HL-60/S4 (cell line): ENCODE data around the gene SPINT2.

ENCODE experiments used
- in situ Hi-C: fragments of 300-500 bp; cut with MboI; formaldehyde crosslinking; loops from 2 replicates; pipeline ENCODE4 v1.14.3; 2022; ENCODE audit warnings: low sequenced_read_pairs

Gene SPINT2

GRCh38 chr19:38264486-38265212 is at the start of gene SPINT2:
SPINT2 (plus strand) TSS chr19:38264573; CDS start chr19:38264893, 320 bp downstream.
- in situ Hi-C loops = no loop called here

GRCh38 chr19:38216785-38217641 is 47.4 kb upstream of the SPINT2 start:
- in situ Hi-C loops = no loop called here

- in situ Hi-C loops = no loop called here
These were observed 46.2 kb upstream of the SPINT2 start for GRCh38 chr19:38218204-38218603.

GRCh38 chr19:38219221-38219620 is 45.2 kb upstream of the SPINT2 start:
- in situ Hi-C loops = no loop called here

DNA sequence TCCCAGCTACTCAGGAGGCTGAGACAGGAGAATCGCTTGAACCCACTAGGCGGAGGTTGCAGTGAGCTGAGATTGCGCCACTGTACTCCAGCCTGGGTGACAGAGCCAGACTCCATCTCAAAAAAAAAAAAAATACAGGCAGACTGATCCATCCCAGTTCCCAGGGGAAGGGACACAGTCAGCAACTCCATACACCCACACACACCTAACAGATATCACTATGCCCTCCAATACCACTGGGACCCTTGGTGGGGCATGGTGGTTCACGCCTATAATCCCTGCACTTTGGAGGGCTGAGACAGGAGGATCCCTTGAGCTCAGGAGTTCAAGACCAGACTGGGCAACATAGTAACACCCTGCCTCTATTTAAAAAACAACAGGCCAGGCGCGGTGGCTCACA is 43.0 kb upstream of the SPINT2 start:
- in situ Hi-C loops = no loop called here

- in situ Hi-C loops = no loop called here
These were observed 42.2 kb upstream of the SPINT2 start for GRCh38 chr19:38221919-38222830.

DNA sequence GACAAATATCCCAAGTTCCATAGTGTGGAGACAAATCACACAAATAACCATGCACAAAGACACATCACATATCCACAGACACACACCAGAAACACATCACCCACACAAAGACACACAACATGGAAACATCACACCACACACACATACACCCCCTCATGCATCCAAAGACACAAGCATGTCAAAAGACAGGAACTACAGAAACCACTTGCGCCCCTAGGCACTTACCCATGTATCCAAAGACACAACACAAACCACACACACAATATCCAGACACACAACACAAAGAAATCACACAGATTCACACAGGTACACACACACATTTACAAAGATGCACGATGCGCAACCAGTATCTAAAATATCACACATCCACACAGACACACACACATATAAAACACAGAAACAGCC is 41.3 kb upstream of the SPINT2 start:
- in situ Hi-C loops = no loop called here

DNA sequence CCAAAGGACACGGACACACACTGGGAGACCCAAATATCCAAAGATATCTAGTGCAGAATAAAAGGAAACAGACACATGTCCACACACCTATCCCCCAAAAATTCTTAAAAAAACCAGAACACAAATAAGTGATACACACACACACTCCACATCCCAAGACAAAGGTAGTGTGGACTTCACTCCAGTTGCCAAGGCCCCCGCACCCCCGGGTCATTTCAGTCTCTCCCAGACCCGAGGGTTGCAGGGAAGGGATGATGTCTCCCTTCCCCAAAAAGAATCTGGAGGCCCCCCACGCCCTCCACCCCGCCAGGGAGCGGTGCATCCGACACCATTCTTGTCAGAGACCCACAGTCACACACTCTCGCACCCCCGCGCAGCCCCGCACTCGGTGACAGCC is 40.8 kb upstream of the SPINT2 start:
- in situ Hi-C loops = no loop called here

- in situ Hi-C loops = no loop called here
These were observed 40.1 kb upstream of the SPINT2 start, which contains the start of gene DPF1 for GRCh38 chr19:38224014-38224862. DPF1 (minus strand) TSS chr19:38224222; CDS start chr19:38224142, 80 bp downstream.

DNA sequence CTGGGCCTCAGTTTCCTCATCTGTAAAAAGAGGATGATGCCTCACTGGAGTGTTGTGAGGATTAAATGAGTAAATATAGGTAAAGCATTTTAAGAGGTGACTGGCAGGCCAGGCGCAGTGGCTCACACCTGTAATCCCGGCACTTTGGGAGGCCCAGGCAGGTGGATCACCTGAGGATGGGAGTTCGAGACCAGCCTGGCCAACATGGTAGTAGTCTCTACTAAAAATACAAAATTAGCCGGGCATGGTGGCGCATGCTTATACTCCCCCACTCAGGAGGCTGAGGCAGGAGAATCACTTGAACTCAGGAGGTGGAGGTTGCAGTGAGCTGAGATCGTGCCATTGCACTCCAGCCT is 39.5 kb upstream of the SPINT2 start:
- in situ Hi-C loops = loop anchor here (25.0 kb wide), 1 partner anchor 712 kb away; the partner anchor contains the start of genes MRPS12 and SARS2

DNA sequence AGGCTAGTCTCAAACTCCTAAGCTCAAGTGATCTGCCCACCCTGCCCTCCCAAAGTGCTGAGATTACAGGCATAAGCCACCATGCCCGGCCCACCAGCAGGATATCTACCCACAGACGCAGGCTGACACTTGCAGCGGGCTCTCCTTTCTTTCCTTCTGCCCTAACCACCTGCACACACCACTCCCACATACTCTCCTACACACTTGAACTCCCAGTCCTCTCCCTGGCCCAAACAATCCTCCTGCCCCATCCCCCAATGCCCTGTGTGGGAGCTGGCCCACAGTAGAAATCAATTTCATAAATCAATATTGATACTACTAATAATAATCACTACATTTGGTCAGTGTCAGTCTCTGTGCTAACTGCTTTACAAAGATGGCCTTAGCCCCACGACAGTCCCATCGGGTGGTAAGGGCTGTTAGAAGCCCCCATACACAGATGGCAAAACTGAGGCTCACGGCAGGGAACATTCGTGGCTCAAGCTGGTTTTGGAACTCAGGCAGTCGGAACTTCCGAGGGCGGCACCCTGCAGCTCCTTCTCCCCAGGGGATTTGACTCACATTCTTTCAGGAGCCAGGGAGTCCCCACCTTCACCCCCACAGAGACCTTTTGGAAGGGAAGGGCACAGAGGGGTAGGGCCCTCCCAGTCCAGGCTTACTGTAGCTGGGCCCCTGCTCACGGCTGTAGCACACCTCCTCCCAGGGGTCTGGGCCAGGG is 36.9 kb upstream of the SPINT2 start:
- in situ Hi-C loops = loop anchor here (25.0 kb wide), 1 partner anchor 710 kb away; the partner anchor contains the start of genes MRPS12 and SARS2

GRCh38 chr19:38228005-38228377 is 36.4 kb upstream of the SPINT2 start:
- in situ Hi-C loops = loop anchor here (25.0 kb wide), 1 partner anchor 709 kb away; the partner anchor contains the start of genes MRPS12 and SARS2

GRCh38 chr19:38228491-38229439 is 35.6 kb upstream of the SPINT2 start:
- in situ Hi-C loops = loop anchor here (25.0 kb wide), 1 partner anchor 709 kb away; the partner anchor contains the start of genes MRPS12 and SARS2

- in situ Hi-C loops = loop anchor here (10.0 to 25.0 kb wide), 2 partner anchors 325 to 708 kb away; partner anchors contain the start of genes MRPS12, SARS2, SIPA1L3 and WDR87
These were observed 34.7 kb upstream of the SPINT2 start for GRCh38 chr19:38229585-38230073.

GRCh38 chr19:38230506-38231133 is 33.8 kb upstream of the SPINT2 start:
- in situ Hi-C loops = loop anchor here (10.0 to 25.0 kb wide), 2 partner anchors 326 to 707 kb away; partner anchors contain the start of genes MRPS12, SARS2, SIPA1L3 and WDR87

DNA sequence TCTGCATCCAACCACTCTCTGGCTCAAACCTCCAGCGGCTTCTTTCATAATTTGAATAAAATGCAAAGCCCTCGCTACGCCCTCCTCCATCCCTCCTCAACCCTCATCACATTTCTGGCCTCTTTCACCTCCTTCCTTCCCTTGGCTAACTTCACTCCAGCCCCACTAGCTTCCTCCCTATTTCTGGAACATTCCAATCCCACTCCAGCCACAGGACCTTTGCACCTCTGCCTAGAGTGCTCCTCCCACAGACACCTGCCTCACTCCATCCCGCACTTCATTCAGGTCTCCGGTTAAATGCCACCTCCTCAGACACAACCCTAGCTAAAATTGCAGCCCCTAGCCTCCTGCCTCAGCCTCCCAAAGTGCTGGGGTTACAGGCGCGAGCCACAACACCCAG is 32.5 kb upstream of the SPINT2 start:
- in situ Hi-C loops = loop anchor here (10.0 to 25.0 kb wide), 2 partner anchors 327 to 705 kb away; partner anchors contain the start of genes MRPS12, SARS2, SIPA1L3 and WDR87

- in situ Hi-C loops = loop anchor here (10.0 to 25.0 kb wide), 2 partner anchors 329 to 704 kb away; partner anchors contain the start of genes MRPS12, SARS2, SIPA1L3 and WDR87
These were observed 30.6 kb upstream of the SPINT2 start for GRCh38 chr19:38233740-38234251.
